ENCODE measurements around the gene ATP9A. TPM values are rescaled to one million over a fixed set of nuclear protein-coding genes. Genes with fewer than 3 reads are reported as not detected.

Gene ATP9A
- total and polyA plus RNA-seq, 2 of the 4 experiments (the other 2 are of a cell fraction): 10.6 to 22.4 TPM

GRCh38 chr20:51731731-51732095 lies 36.5 kb downstream of the ATP9A start:
- no peaks in the 10 kb centered on the region for H3K27me3 ChIP-seq (ENCODE audit: control insufficient read depth, insufficient read depth, low read length)
- POLR2A ChIA-PET (ENCODE audit: unreplicated experiment): no interaction called here
- H3K4ac ChIP-seq (ENCODE audit: low read depth, low read length): peak overlapping the region; percentile 80
- H4K91ac ChIP-seq (ENCODE audit: insufficient read depth, low read depth, low read length): peak overlapping the region; percentile 21; the same call in 1 of the 2 replicates
- CTCF ChIA-PET: no interaction called here
- H2AK5ac ChIP-seq (ENCODE audit: low read depth, low read length): peak overlapping the region; percentile 67; the same call in 1 of the 2 replicates
- peak overlapping the region; percentile 80 for H2BK120ac ChIP-seq (ENCODE audit: low read depth, low read length)
- peak overlapping the region; percentile 60; the same call in 1 of the 3 replicates for H2BK15ac ChIP-seq (ENCODE audit: low read depth, low read length)
- 0% methylated on average over 2 of the region's 7 CpGs; no CpG with 5 or more reads in 1 of the 2 experiments for WGBS, 2 experiments (ENCODE audit: extremely low coverage in 2 of 2, insufficient read length in 1 of 2)
- no peaks in the 10 kb centered on the region for H3K9me3 ChIP-seq (ENCODE audit: control insufficient read depth, insufficient read depth, low read length)
- dilution Hi-C loops (cut with HindIII; ENCODE audit: low sequenced_read_pairs, unreplicated experiment): no loop called here
- peak overlapping the region; percentile 59; the same call in 1 of the 2 replicates for H2BK20ac ChIP-seq (ENCODE audit: low read depth, low read length)
- intact Hi-C loops (cut with micrococcal nuclease): no loop called here
- no peak overlapping the region for H3K56ac ChIP-seq (ENCODE audit: extremely low read depth, insufficient read depth, low read length)
- ATAC-seq (ENCODE audit: low read depth) (peak; percentile 37), DNase-seq (peak; percentile 58)
- peaks cover 30% of the 10 kb centered on the region for H3K9me1 ChIP-seq (ENCODE audit: insufficient read depth, low read length)
- peak overlapping the region; percentile 9 for H2AK9ac ChIP-seq (replicated peaks; ENCODE audit: low read depth, low read length, poor library complexity)
- H3K23ac ChIP-seq (ENCODE audit: low read depth, low read length): peak overlapping the region; percentile 46
- peak overlapping the region; percentile 7 to 73; a peak in 1 of 4 replicates for H4K8ac ChIP-seq (ENCODE audit: low read depth in 2 of 2, low read length in 2 of 2)
- peaks cover 14% of the 10 kb centered on the region for H3K4me1 ChIP-seq (ENCODE audit: control insufficient read depth, insufficient read depth, low read length)
- no peak overlapping the region for H2BK5ac ChIP-seq (ENCODE audit: low read depth, low read length, poor library complexity, severe bottlenecking)
- peak overlapping the region; percentile 1; the same call in 1 of the 2 replicates for H3K9ac ChIP-seq (ENCODE audit: low read depth, low read length)
- peak overlapping the region; percentile 81 for H2AFZ ChIP-seq (replicated peaks; ENCODE audit: low read length, poor library complexity)
- H3K14ac ChIP-seq (replicated peaks; ENCODE audit: low read depth, low read length): peak overlapping the region; percentile 80
- peaks cover 23% of the 10 kb centered on the region for H4K20me1 ChIP-seq (ENCODE audit: insufficient read depth, low read length)
- no peaks in the 10 kb centered on the region for H3K36me3 ChIP-seq (ENCODE audit: control insufficient read depth, insufficient read depth, low read length)
- peak overlapping the region; percentile 71; the same call in 1 of the 2 replicates for H3K27ac ChIP-seq (ENCODE audit: insufficient read depth, low read length)
- peaks cover 21 to 79% of the 10 kb centered on the region in 2 experiments for H3K79me1 ChIP-seq (ENCODE audit: low read depth in 1 of 2, low read length in 2 of 2)
- in situ Hi-C loops (cut with MboI; ENCODE audit: low sequenced_read_pairs): no loop called here
- BruUV-seq (replicated peaks): no TSS peak
- no peak for TF ChIP-seq MAZ (IDR thresholded peaks at IDR 0.05; ENCODE audit: borderline replicate concordance, low read depth, low read length)
- TF ChIP-seq CHD1 (IDR thresholded peaks at IDR 0.05; ENCODE audit: low read depth, low read length): no peak
- TF ChIP-seq POLR2A (IDR thresholded peaks at IDR 0.05; ENCODE audit: low read depth, low read length): no peak
- no peak for TF ChIP-seq BHLHE40 (IDR thresholded peaks at IDR 0.05; ENCODE audit: low read depth, low read length)
- no peak for TF ChIP-seq CEBPB (IDR thresholded peaks at IDR 0.05; ENCODE audit: low read depth, low read length)
- TF ChIP-seq SMC3 (IDR thresholded peaks at IDR 0.05; ENCODE audit: low read depth, low read length): no peak
- TF ChIP-seq CTCF (conservative IDR thresholded peaks at IDR 0.05; ENCODE audit: low read depth, low read length): no peak
- no peak for TF ChIP-seq RAD21 (IDR thresholded peaks at IDR 0.05; ENCODE audit: low read length)
- no peak for TF ChIP-seq RFX5 (IDR thresholded peaks at IDR 0.05; ENCODE audit: low read depth, low read length)
- no peak for TF ChIP-seq RCOR1 (IDR thresholded peaks at IDR 0.05; ENCODE audit: insufficient replicate concordance, low read length)
- TF ChIP-seq MAFK (IDR thresholded peaks at IDR 0.05; ENCODE audit: low read depth, low read length): no peak
- no peak for TF ChIP-seq FOS (IDR thresholded peaks at IDR 0.05; ENCODE audit: low read depth, low read length)
- no peak for TF ChIP-seq MXI1 (IDR thresholded peaks at IDR 0.05; ENCODE audit: borderline replicate concordance, low read depth, low read length)
- no peak for TF ChIP-seq USF2 (IDR thresholded peaks at IDR 0.05; ENCODE audit: low read depth, low read length)
- no peak for TF ChIP-seq ELK1 (IDR thresholded peaks at IDR 0.05; ENCODE audit: borderline replicate concordance, low read depth, low read length)
- no peak for TF ChIP-seq NFE2L2 (IDR thresholded peaks at IDR 0.05; ENCODE audit: low read depth, low read length)
- no peak overlapping the region; the same call in 1 of the 2 replicates for H4K5ac ChIP-seq (ENCODE audit: low read depth, low read length)
- no peak overlapping the region; the same call in 1 of the 2 replicates for H3K18ac ChIP-seq (ENCODE audit: low read depth, low read length)
- H3K4me3 ChIP-seq (ENCODE audit: insufficient read depth, low read depth, low read length): no peak overlapping the region; the same call in 1 of the 2 replicates
- peak overlapping the region; percentile 81 for H3K4me2 ChIP-seq (ENCODE audit: low read depth, low read length)
